GM12864 (cell line): ENCODE results near the gene MBP.

Experiments used
- DNase-seq: peaks from one replicate; pipeline ENCODE4 v3.0.0-alpha.2; 2011; ENCODE audit warnings: low read depth
- H3K4me3 ChIP-seq: 2 replicates; pipeline ENCODE4 v1.5.1; 2011; ENCODE audit warnings: mild to moderate bottlenecking, low read depth, low read length, control low read depth
- CTCF ChIP-seq: IDR thresholded peaks from 2 replicates; pipeline ENCODE4 v1.5.1; 2011; ENCODE audit warnings: low read depth, mild to moderate bottlenecking, moderate library complexity, low read length, control low read depth, inconsistent platforms; ENCODE audit errors: missing control alignments

The MBP gene

GRCh38 chr18:76979906-76980305 is 152.7 kb downstream of the MBP start:
- DNase-seq, result no peak
- no peak for TF ChIP-seq CTCF
- no peak overlapping the region for H3K4me3 ChIP-seq

- no peak for TF ChIP-seq CTCF
- DNase-seq, result no peak
- H3K4me3 ChIP-seq, result no peak overlapping the region
These were observed 153.4 kb downstream of the MBP start for GRCh38 chr18:76979111-76979751.

- no peak for TF ChIP-seq CTCF
- DNase-seq, result no peak
- H3K4me3 ChIP-seq, result no peak overlapping the region
These were observed 154.0 kb downstream of the MBP start for GRCh38 chr18:76978616-76979015.

- no peak for TF ChIP-seq CTCF
- no peak for DNase-seq
- H3K4me3 ChIP-seq, result no peak overlapping the region
These were observed 154.8 kb downstream of the MBP start for GRCh38 chr18:76977684-76978232.

- H3K4me3 ChIP-seq, result no peak overlapping the region
- TF ChIP-seq CTCF, result no peak
- DNase-seq, result no peak
These were observed 155.4 kb downstream of the MBP start for GRCh38 chr18:76977108-76977621.

- H3K4me3 ChIP-seq, result no peak overlapping the region
- TF ChIP-seq CTCF, result no peak
- DNase-seq, result no peak
These were observed 156.9 kb downstream of the MBP start for GRCh38 chr18:76975577-76976110.
